Loucy (cell line): ENCODE measurements around the gene PARVA.

ENCODE experiments used
- CTCF ChIP-seq: fragments of 200-600 bp; sonication (generic); conservative IDR thresholded peaks from 2 replicates; pipeline ENCODE4 v1.5.1; 2014; ENCODE audit warnings: mild to moderate bottlenecking, antibody characterized with exemption, low read length
- EZH2phosphoT487 ChIP-seq: fragments of 200-600 bp; IDR thresholded peaks from 2 replicates; pipeline ENCODE4 v1.6.1; 2018; ENCODE audit warnings: antibody characterized with exemption, mild to moderate bottlenecking, moderate library complexity, borderline replicate concordance

- TF ChIP-seq CTCF (no peak), EZH2phosphoT487 (no peak)
Measured at GRCh38 chr11:12502046-12502445, 124.7 kb downstream of the PARVA start.
